ENCODE results near the gene SLC22A7. TPM values are rescaled to one million over a fixed set of nuclear protein-coding genes. Genes with fewer than 3 reads are reported as not detected.

The SLC22A7 gene
- total RNA-seq, 1 donor from 2014 or later, result not detected

- peaks cover 38% of the 10 kb centered on the region for H3K4me1 Mint-ChIP-seq (ENCODE audit: unreplicated experiment)
- H3K4me3 Mint-ChIP-seq, result peak overlapping the region; percentile 44
- TF ChIP-seq CTCF (conservative IDR thresholded peaks at IDR 0.05), result no peak
- no peaks in the 10 kb centered on the region for H3K9me3 Mint-ChIP-seq
- H3K27ac Mint-ChIP-seq, result no peak overlapping the region
- H3K36me3 Mint-ChIP-seq, result no peaks in the 10 kb centered on the region
- no peak for DNase-seq (ENCODE audit: extremely low spot score, unreplicated experiment)
- peaks cover 39% of the 10 kb centered on the region for H3K27me3 Mint-ChIP-seq
Measured at GRCh38 chr6:43268782-43269272, 29.2 kb upstream of the SLC22A7 start.

DNA sequence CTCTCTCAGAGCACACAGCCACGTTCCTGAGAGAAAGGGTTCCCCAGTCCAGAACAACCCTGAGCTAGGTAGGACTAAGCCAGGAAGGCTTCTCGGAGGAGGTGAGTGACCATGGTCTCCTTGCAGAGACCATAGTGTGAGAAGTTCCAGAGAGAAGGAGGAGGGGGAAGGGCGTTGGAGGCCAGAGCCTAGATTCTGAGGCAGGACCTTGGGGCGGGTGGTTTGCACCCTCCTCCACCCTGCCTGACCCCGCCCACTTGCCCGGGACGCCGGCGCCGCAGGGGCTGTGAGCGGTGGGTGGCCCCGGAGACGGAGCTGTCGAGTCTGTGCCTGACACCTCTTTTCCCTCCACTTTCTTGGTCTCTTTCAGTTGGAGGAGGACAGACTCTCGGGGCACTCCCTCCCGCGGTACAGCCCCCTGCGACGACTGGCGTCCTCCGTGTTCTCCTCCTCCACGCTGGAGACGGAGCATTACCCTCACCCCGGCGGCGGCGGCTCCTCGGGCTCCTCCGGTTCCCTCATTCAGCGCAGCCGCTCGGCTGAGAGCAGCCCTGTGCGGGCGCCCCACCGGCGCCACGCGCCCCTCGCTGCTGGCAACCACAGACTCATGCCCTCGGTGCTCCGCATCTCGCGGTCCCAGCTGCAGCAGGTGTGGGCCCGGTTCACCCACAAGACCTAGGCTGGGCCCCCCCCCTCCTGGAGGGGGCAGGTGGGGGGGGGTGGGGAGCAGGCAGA lies 28.6 kb upstream of the SLC22A7 start:
- no peak for DNase-seq (ENCODE audit: extremely low spot score, unreplicated experiment)
- peaks cover 44% of the 10 kb centered on the region for H3K27me3 Mint-ChIP-seq
- peaks cover 38% of the 10 kb centered on the region for H3K4me1 Mint-ChIP-seq (ENCODE audit: unreplicated experiment)
- H3K36me3 Mint-ChIP-seq, result no peaks in the 10 kb centered on the region
- no peak overlapping the region for H3K27ac Mint-ChIP-seq
- no peak for TF ChIP-seq CTCF (conservative IDR thresholded peaks at IDR 0.05)
- peak overlapping the region; percentile 44 for H3K4me3 Mint-ChIP-seq
- H3K9me3 Mint-ChIP-seq, result no peaks in the 10 kb centered on the region

GRCh38 chr6:43271103-43271815 lies 26.8 kb upstream of the SLC22A7 start:
- Mint-ChIP-seq H3K4me1 (ENCODE audit: unreplicated experiment) (peaks cover 42% of the 10 kb centered on the region), H3K27me3 (peaks cover 55% of the 10 kb centered on the region), H3K9me3 (no peaks in the 10 kb centered on the region), H3K4me3 (no peak overlapping the region), H3K36me3 (no peaks in the 10 kb centered on the region), H3K27ac (no peak overlapping the region)
- no peak for DNase-seq (ENCODE audit: extremely low spot score, unreplicated experiment)
- TF ChIP-seq CTCF (conservative IDR thresholded peaks at IDR 0.05), result no peak

GRCh38 chr6:43271944-43272343 lies 26.1 kb upstream of the SLC22A7 start:
- TF ChIP-seq CTCF (conservative IDR thresholded peaks at IDR 0.05), result no peak
- Mint-ChIP-seq H3K27ac (no peak overlapping the region), H3K9me3 (no peaks in the 10 kb centered on the region), H3K27me3 (peaks cover 62% of the 10 kb centered on the region), H3K36me3 (no peaks in the 10 kb centered on the region), H3K4me3 (no peak overlapping the region), H3K4me1 (ENCODE audit: unreplicated experiment) (peaks cover 42% of the 10 kb centered on the region)
- no peak for DNase-seq (ENCODE audit: extremely low spot score, unreplicated experiment)

GRCh38 chr6:43273707-43274106 lies 24.4 kb upstream of the SLC22A7 start:
- Mint-ChIP-seq H3K27ac (no peak overlapping the region), H3K4me3 (peak overlapping the region; percentile 55), H3K36me3 (no peaks in the 10 kb centered on the region), H3K27me3 (peaks cover 67% of the 10 kb centered on the region), H3K9me3 (no peaks in the 10 kb centered on the region), H3K4me1 (ENCODE audit: unreplicated experiment) (peaks cover 35% of the 10 kb centered on the region)
- no peak for DNase-seq (ENCODE audit: extremely low spot score, unreplicated experiment)
- TF ChIP-seq CTCF (conservative IDR thresholded peaks at IDR 0.05), result no peak

All from type B pancreatic cell (in vitro differentiated cells).